GM13977 (cell line): ENCODE results near the gene OR10K2.

ENCODE experiments used
- DNase-seq: peaks from one replicate; pipeline ENCODE4 v3.0.0; 2012; ENCODE audit warnings: low spot score
- CTCF ChIP-seq: IDR thresholded peaks from 2 replicates; pipeline ENCODE4 v1.5.1; 2012; ENCODE audit warnings: mild to moderate bottlenecking, control low read depth; ENCODE audit not compliant: insufficient read depth; ENCODE audit errors: extremely low read depth, missing control alignments
- in situ Hi-C: fragments of 300-500 bp; cut with MboI; formaldehyde crosslinking; loops from one replicate; pipeline ENCODE4 v1.12.0; 2022; ENCODE audit warnings: low sequenced_read_pairs, low pct_unique_long_range_greater_than_20kb, mixed read lengths, inconsistent platforms; ENCODE audit not compliant: unreplicated experiment

The OR10K2 gene

GRCh38 chr1:158400871-158401270 lies 25.2 kb downstream of the OR10K2 start:
- in situ Hi-C loops = no loop called here
- DNase-seq = no peak
- no peak for TF ChIP-seq CTCF

GRCh38 chr1:158398818-158399514 lies 27.1 kb downstream of the OR10K2 start, which contains the start of gene OR10T2:
Gene OR10T2 (minus strand): TSS chr1:158399466. CDS start chr1:158399466, 0 bp downstream.
- TF ChIP-seq CTCF = no peak
- in situ Hi-C loops = no loop called here
- DNase-seq = no peak

GRCh38 chr1:158396646-158397045 lies 29.4 kb downstream of the OR10K2 start:
- TF ChIP-seq CTCF = no peak
- DNase-seq = no peak
- in situ Hi-C loops = no loop called here

GRCh38 chr1:158393476-158393875 lies 32.6 kb downstream of the OR10K2 start:
- no peak for DNase-seq
- no peak for TF ChIP-seq CTCF
- in situ Hi-C loops = no loop called here

- in situ Hi-C loops = no loop called here
- TF ChIP-seq CTCF = no peak
- DNase-seq = no peak
These were observed 34.9 kb downstream of the OR10K2 start for GRCh38 chr1:158391099-158391498.

GRCh38 chr1:158390331-158390730 lies 35.7 kb downstream of the OR10K2 start:
- in situ Hi-C loops = no loop called here
- no peak for TF ChIP-seq CTCF
- DNase-seq = no peak
